ENCODE results near the gene NELFCD. TPM values are rescaled to one million over a fixed set of nuclear protein-coding genes. Genes with fewer than 3 reads are reported as not detected.

Gene NELFCD
- total and polyA plus RNA-seq, 10 of the 15 experiments (the other 5 are each of a cell fraction or from before 2014, with no cell fraction given), result 8.9 to 109 (median 82.9) TPM

DNA sequence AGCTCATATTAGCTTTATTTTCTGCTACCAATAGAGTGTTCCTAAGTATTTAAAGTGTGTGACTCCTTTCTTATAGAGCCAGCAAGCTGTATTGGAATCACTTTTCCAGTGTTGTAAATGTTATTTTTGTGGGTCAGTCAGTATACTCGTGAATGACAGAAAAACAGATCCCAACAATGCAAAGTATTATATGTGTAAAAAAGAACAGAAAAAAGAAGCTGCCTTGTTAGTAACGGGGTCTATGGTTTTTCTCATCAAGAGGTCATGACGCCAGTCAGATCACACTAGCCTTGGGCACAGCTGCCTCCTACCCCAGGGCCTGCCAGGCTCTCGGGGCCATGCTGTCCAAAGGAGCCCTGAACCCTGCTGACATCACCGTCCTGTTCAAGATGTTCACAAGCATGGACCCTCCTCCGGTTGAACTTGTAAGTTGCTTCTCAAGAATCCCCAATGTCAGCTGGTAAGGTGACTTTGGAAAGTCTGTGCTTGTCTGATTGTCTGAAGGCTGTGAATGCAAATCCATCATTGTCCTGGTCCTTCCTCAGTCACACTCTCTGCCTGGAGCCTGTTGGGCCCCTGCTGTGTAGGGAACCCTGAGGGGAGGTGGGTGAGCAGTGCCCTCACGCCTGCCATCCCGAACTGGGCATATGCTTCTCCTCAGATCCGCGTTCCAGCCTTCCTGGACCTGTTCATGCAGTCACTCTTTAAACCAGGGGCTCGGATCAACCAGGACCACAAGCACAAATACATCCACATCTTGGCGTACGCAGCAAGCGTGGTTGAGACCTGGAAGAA lies 9.8 kb downstream of the NELFCD start (continued):
- TF ChIP-seq, protein P1, sequence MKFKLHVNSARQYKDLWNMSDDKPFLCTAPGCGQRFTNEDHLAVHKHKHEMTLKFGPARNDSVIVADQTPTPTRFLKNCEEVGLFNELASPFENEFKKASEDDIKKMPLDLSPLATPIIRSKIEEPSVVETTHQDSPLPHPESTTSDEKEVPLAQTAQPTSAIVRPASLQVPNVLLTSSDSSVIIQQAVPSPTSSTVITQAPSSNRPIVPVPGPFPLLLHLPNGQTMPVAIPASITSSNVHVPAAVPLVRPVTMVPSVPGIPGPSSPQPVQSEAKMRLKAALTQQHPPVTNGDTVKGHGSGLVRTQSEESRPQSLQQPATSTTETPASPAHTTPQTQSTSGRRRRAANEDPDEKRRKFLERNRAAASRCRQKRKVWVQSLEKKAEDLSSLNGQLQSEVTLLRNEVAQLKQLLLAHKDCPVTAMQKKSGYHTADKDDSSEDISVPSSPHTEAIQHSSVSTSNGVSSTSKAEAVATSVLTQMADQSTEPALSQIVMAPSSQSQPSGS (IDR thresholded peaks at IDR 0.05; ENCODE audit: low read length), result no peak

DNA sequence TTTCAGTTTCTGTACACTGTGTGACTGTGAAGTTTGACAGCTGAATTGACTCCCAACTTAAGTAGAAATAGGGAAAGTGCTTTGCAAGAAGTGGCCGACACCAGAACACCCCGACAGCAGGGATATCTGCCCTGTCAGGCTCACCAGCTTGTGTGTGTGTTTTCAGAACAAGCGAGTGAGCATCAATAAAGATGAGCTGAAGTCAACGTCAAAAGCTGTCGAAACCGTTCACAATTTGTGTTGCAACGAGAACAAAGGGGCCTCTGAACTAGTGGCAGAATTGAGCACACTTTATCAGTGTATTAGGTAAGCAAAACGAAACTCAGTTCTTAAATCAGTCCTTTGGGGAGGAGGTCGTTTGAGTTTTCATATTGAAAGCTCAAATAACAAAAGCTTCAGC lies 10.7 kb downstream of the NELFCD start:
- H4K20me1 ChIP-seq (ENCODE audit: control insufficient read depth, insufficient read depth), result no peaks in the 10 kb centered on the region; the same call in 1 of the 2 replicates
- POLR2A ChIA-PET, result interaction anchor here (1.9 kb wide), 1 partner anchor 8 kb away, joined by 11 read pairs; no protein-coding TSS in a partner anchor
- FAIRE-seq (no peak), DNase-seq (ENCODE audit: low read depth, low spot score) (no peak), ATAC-seq (no peak)
- RAD21 ChIA-PET (ENCODE audit: unreplicated experiment), result interaction anchor here (0.8 kb wide), 1 partner anchor 9 kb away, joined by 5 read pairs; no protein-coding TSS in a partner anchor
- CTCF ChIA-PET, result interaction anchor here (1.6 kb wide), 1 partner anchor 121 kb away, joined by 4 read pairs; no protein-coding TSS in a partner anchor
- H3K9me3 ChIP-seq (replicated peaks; ENCODE audit: control insufficient read depth, insufficient read depth, low read length), result no peaks in the 10 kb centered on the region
- SMC1A ChIA-PET (ENCODE audit: uncharacterized antibody, unreplicated experiment), result no interaction called here
- WGBS (ENCODE audit: insufficient coverage, insufficient replicate concordance, low lambda C conversion rate, missing lambda C conversion rate), result 62% methylated on average over 9 of the region's 9 CpGs
- H3K9ac ChIP-seq (ENCODE audit: control insufficient read depth, insufficient read depth, low read length), result no peak overlapping the region
- peaks cover 14% of the 10 kb centered on the region for H3K4me1 ChIP-seq (ENCODE audit: control insufficient read depth, insufficient read depth, low read length)
- in situ Hi-C loops (cut with MboI) (no loop called here), intact Hi-C loops (cut with micrococcal nuclease; ENCODE audit: unreplicated experiment) (no loop called here)
- H3K27ac ChIP-seq (ENCODE audit: control insufficient read depth, insufficient read depth), result no peak overlapping the region
- no peak for TF ChIP-seq NR2F1 (conservative IDR thresholded peaks at IDR 0.05)
- TF ChIP-seq ZNF207 (IDR thresholded peaks at IDR 0.05; ENCODE audit: borderline replicate concordance), result no peak
- no peak for TF ChIP-seq KLF5 (IDR thresholded peaks at IDR 0.05; ENCODE audit: partially characterized antibody)
- no peak for TF ChIP-seq RBBP5 (conservative IDR thresholded peaks at IDR 0.05)
- peaks cover 50 to 66% of the 10 kb centered on the region in 2 experiments for H3K36me3 ChIP-seq (ENCODE audit: control insufficient read depth in 2 of 2, insufficient read depth in 2 of 2, low read length in 1 of 2)
- H3K4me2 ChIP-seq (ENCODE audit: control insufficient read depth, insufficient read depth), result no peak overlapping the region
- no peak overlapping the region for H2AFZ ChIP-seq (ENCODE audit: control insufficient read depth, low read depth, low read length)
- H3K79me2 ChIP-seq (ENCODE audit: control insufficient read depth, insufficient read depth, low read length), result no peaks in the 10 kb centered on the region
- no TSS peak for BruUV-seq (replicated peaks)
- no peaks in the 10 kb centered on the region for H3K27me3 ChIP-seq (replicated peaks in 1 of 2; ENCODE audit: control insufficient read depth in 2 of 2, insufficient read depth in 2 of 2, low read length in 1 of 2)
- H3K4me3 ChIP-seq, result no peak overlapping the region
